Suprapubic skin (tissue), 3 donors: Measurements from ENCODE around the gene RNF125.

Experiments used
- CTCF ChIP-seq, 2 donors: fragments of 200-600 bp in 1 of 2; fragments of 450-650 bp in 1 of 2; sonication (generic) in 1 of 2; IDR thresholded peaks; one replicate each; pipeline ENCODE4 v1.5.1; 2016 to 2019; ENCODE audit warnings: antibody characterized with exemption in 2 of 2, mild to moderate bottlenecking in 1 of 2, moderate library complexity in 1 of 2
- POLR2A ChIP-seq, 2 donors: fragments of 450-650 bp; IDR thresholded peaks; one replicate each; pipeline ENCODE4 v1.6.1; 2017; ENCODE audit warnings: antibody characterized with exemption in 2 of 2, mild to moderate bottlenecking in 2 of 2, moderate library complexity in 2 of 2

GRCh38 chr18:32056613-32057358 is 38.2 kb downstream of the RNF125 start:
- TF ChIP-seq CTCF (IDR thresholded peaks at IDR 0.05) (no peak), POLR2A (IDR thresholded peaks at IDR 0.05) (no peak)
